DMS 273 treated with DMSO at 0.1 percent for 48 hours (cell line): ENCODE measurements around the gene SFXN5.
"Not testable (repeated sequence)": the region's sequence is repeated elsewhere in the genome, so short reads cannot be mapped to it uniquely, and the experiment has no call there.

Source experiments
- DNase-seq: peaks from one replicate; lab custom pipeline; 2025; lab: John Stamatoyannopoulos, UW

The SFXN5 gene

GRCh38 chr2:73077424-73077795 is 5.9 kb upstream of the SFXN5 start:
- no peak for DNase-seq

GRCh38 chr2:73076701-73077423 is 5.3 kb upstream of the SFXN5 start:
- DNase-seq, result no peak

GRCh38 chr2:73075477-73076373 is 4.2 kb upstream of the SFXN5 start:
- no peak for DNase-seq

- DNase-seq, result no peak
Measured at GRCh38 chr2:73074110-73075069, 2.9 kb upstream of the SFXN5 start.

- DNase-seq, result no peak
Measured at GRCh38 chr2:73072416-73072815, 904 bp upstream of the SFXN5 start.

- DNase-seq, result no peak
Measured at GRCh38 chr2:73072129-73072395, 550 bp upstream of the SFXN5 start.

- DNase-seq, result no peak
Measured at GRCh38 chr2:73070643-73071359, 711 bp downstream of the SFXN5 start.

GRCh38 chr2:73069855-73070642 is 1.5 kb downstream of the SFXN5 start:
- no peak for DNase-seq

- DNase-seq, result no peak
Measured at GRCh38 chr2:73069041-73069854, 2.3 kb downstream of the SFXN5 start.

- DNase-seq, result no peak
Measured at GRCh38 chr2:73068147-73068546, 3.4 kb downstream of the SFXN5 start.

GRCh38 chr2:73067043-73067442 is 4.5 kb downstream of the SFXN5 start:
- no peak for DNase-seq

GRCh38 chr2:73065070-73065469 is 6.4 kb downstream of the SFXN5 start:
- not testable (repeated sequence) for DNase-seq

GRCh38 chr2:73063909-73064875 is 7.3 kb downstream of the SFXN5 start:
- peak; percentile 53 for DNase-seq

- no peak for DNase-seq
Measured at GRCh38 chr2:73063472-73063871, 8.0 kb downstream of the SFXN5 start.

GRCh38 chr2:73059106-73059505 is 12.4 kb downstream of the SFXN5 start:
- DNase-seq, result no peak

GRCh38 chr2:73054980-73055379 is 16.5 kb downstream of the SFXN5 start:
- no peak for DNase-seq

- DNase-seq, result no peak
Measured at GRCh38 chr2:73053316-73054114, 18.0 kb downstream of the SFXN5 start.

GRCh38 chr2:73050121-73050545 is 21.4 kb downstream of the SFXN5 start:
- DNase-seq, result no peak
